ENCODE results near the gene OSBPL8.

OSBPL8 gene

DNA sequence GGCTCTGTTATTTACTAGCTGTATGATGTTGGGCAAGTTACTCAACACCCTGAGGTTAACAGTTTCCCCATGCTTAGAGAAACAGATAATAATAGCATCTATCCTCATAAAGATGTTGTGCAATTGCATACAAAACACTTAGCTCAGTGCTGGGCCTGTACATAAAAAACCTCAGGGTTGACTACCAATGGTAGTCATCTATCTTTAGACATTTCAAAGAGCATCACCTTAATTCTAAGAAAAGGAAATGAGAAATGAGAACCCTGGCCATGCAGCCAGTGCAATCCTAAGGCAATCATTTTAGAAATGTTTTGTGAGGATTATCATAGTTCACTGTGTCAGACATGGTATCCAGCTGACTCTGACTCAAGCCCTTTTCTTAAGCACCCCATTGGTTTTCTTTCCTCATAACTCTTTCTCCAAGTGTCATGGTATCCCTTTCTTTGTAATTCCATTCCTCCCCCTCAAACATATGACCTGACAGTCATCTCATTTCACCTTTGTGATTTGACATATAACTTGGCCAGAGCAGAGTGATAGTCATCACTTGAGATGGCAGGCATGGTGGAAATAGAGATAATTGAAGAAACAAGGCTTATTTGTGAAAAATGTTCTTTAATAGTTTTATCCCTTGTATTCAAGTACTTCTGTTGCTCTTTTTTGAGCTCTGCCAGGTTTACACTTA is 29.5 kb upstream of the OSBPL8 start (continued):
- TF ChIP-seq, protein P1, sequence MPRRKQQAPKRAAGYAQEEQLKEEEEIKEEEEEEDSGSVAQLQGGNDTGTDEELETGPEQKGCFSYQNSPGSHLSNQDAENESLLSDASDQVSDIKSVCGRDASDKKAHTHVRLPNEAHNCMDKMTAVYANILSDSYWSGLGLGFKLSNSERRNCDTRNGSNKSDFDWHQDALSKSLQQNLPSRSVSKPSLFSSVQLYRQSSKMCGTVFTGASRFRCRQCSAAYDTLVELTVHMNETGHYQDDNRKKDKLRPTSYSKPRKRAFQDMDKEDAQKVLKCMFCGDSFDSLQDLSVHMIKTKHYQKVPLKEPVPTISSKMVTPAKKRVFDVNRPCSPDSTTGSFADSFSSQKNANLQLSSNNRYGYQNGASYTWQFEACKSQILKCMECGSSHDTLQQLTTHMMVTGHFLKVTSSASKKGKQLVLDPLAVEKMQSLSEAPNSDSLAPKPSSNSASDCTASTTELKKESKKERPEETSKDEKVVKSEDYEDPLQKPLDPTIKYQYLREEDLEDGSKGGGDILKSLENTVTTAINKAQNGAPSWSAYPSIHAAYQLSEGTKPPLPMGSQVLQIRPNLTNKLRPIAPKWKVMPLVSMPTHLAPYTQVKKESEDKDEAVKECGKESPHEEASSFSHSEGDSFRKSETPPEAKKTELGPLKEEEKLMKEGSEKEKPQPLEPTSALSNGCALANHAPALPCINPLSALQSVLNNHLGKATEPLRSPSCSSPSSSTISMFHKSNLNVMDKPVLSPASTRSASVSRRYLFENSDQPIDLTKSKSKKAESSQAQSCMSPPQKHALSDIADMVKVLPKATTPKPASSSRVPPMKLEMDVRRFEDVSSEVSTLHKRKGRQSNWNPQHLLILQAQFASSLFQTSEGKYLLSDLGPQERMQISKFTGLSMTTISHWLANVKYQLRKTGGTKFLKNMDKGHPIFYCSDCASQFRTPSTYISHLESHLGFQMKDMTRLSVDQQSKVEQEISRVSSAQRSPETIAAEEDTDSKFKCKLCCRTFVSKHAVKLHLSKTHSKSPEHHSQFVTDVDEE (CRISPR knock-in tag; IDR thresholded peaks at IDR 0.05): no peak
- TF ChIP-seq, protein P2, sequence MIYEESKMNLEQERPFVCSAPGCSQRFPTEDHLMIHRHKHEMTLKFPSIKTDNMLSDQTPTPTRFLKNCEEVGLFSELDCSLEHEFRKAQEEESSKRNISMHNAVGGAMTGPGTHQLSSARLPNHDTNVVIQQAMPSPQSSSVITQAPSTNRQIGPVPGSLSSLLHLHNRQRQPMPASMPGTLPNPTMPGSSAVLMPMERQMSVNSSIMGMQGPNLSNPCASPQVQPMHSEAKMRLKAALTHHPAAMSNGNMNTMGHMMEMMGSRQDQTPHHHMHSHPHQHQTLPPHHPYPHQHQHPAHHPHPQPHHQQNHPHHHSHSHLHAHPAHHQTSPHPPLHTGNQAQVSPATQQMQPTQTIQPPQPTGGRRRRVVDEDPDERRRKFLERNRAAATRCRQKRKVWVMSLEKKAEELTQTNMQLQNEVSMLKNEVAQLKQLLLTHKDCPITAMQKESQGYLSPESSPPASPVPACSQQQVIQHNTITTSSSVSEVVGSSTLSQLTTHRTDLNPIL (CRISPR knock-in tag; IDR thresholded peaks at IDR 0.05; ENCODE audit: low read depth): no peak

DNA sequence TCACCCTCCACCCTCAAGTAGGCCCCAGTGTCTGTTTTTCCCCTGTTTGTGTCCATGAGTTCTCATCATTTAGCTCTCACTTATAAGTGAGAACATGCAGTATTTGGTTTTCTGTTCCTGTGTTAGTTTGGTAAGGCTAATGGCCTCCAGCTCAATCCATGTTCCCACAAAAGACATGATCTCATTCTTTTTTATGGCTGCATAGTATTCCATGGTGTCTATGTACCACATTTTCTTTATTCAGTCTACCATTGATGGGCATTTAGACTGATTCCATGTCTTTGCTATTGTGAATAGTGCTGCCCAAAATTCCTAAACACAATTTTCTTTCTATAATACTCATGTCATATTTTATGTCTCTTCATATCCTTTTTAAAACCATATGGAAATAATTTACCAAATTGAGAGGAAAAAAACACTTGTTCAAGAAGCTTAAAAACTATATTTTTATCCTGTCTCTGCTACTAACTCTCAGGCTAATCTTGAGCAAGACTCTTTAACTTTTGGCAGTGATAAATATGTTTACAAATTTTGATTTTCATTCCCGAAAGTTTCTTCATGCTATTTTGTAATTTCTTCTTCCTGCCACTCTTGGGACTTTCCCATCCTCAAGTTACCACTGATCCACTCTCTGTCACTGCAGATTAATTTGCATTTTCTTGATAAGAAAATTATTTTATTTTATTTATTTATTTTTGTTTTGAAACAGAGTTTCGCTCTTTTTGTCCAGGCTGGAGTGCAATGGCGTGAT is 28.0 kb upstream of the OSBPL8 start:
- TF ChIP-seq, protein P2 (CRISPR knock-in tag; IDR thresholded peaks at IDR 0.05; ENCODE audit: low read depth): no peak
- no peak for TF ChIP-seq OSR1 (CRISPR knock-in tag; IDR thresholded peaks at IDR 0.05)
- ATAC-seq: no peak

DNA sequence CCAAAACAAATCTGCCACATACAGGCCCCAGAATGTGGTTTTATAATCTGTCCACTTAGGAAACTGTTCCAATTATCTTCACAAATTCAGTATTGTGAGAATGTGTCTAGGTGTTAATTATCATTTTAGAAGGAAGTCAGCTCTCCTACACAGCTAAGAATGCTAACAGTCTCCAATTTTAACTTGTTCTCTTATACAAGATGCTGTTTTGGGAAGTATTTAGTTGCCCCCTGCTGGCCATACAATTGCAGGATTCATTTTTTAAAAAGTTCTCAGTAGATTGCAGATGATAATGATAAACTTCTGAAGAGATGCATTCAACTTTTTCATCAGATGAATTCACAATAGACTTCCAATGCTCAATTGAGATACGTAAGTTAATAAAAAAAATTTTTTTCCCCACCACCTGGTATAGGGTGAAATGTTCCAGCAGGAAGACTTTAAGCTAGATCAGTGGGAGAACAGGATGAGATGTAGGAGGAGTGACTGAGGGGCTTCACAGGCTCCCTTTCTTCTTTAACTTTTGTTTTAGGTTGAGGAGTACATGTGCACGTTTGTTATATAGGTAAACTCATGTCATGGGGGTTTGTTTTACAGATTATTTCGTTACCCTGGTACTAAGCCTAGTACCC is 27.3 kb upstream of the OSBPL8 start:
- TF ChIP-seq PPARA (CRISPR knock-in tag; IDR thresholded peaks at IDR 0.05; ENCODE audit: borderline replicate concordance) (no peak), ZFP3 (CRISPR knock-in tag; IDR thresholded peaks at IDR 0.05) (no peak)
- TF ChIP-seq, protein P1 (CRISPR knock-in tag; IDR thresholded peaks at IDR 0.05): no peak
- ATAC-seq: peak; percentile 83

DNA sequence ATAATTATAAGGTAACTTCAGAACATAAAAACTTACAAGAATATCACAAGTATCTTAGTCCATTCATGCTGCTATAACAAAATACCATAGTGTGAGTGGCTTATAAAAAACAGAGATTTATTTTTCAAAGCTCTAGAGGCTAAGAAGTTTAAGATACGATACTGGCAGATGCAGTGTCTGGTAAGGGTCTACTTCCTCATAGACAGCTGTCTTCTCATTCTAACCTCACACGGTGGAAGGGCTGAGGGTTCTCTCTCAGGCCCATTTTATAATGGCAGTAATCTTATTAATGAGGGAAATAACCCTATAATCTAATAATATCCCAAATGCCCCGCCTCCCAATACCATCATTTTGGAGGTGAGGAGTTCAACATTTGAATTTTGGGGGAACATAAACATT is 23.7 kb upstream of the OSBPL8 start:
- ATAC-seq: no peak

More for the DNA sequence above, 23.7 kb upstream of the OSBPL8 start:
- no peak for TF ChIP-seq ISL1 (CRISPR knock-in tag; IDR thresholded peaks at IDR 0.05)
- no peak for TF ChIP-seq ZNF8 (CRISPR knock-in tag; IDR thresholded peaks at IDR 0.05)
- TF ChIP-seq, protein P2 (CRISPR knock-in tag; IDR thresholded peaks at IDR 0.05; ENCODE audit: low read depth): no peak
- TF ChIP-seq, protein P1 (CRISPR knock-in tag; IDR thresholded peaks at IDR 0.05): no peak
- TF ChIP-seq ARNTL (CRISPR knock-in tag; IDR thresholded peaks at IDR 0.05; ENCODE audit: borderline replicate concordance, low read depth): no peak
- TF ChIP-seq, protein P3, sequence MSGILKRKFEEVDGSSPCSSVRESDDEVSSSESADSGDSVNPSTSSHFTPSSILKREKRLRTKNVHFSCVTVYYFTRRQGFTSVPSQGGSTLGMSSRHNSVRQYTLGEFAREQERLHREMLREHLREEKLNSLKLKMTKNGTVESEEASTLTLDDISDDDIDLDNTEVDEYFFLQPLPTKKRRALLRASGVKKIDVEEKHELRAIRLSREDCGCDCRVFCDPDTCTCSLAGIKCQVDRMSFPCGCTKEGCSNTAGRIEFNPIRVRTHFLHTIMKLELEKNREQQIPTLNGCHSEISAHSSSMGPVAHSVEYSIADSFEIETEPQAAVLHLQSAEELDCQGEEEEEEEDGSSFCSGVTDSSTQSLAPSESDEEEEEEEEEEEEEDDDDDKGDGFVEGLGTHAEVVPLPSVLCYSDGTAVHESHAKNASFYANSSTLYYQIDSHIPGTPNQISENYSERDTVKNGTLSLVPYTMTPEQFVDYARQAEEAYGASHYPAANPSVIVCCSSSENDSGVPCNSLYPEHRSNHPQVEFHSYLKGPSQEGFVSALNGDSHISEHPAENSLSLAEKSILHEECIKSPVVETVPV (CRISPR knock-in tag; IDR thresholded peaks at IDR 0.05): no peak
- no peak for TF ChIP-seq OSR1 (CRISPR knock-in tag; IDR thresholded peaks at IDR 0.05)
- no peak for TF ChIP-seq ESRRG (CRISPR knock-in tag; IDR thresholded peaks at IDR 0.05)
- TF ChIP-seq TOX (CRISPR knock-in tag; IDR thresholded peaks at IDR 0.05; ENCODE audit: borderline replicate concordance): no peak
- no peak for TF ChIP-seq PPARA (CRISPR knock-in tag; IDR thresholded peaks at IDR 0.05; ENCODE audit: borderline replicate concordance)
